A673 (cell line): ENCODE data around the gene ANKRD27.
"Not testable (repeated sequence)": the region's sequence is repeated elsewhere in the genome, so short reads cannot be mapped to it uniquely, and the experiment has no call there.

Experiments
- CTCF ChIP-seq: fragments of 300-800, 200-600 bp; sonication (generic); conservative IDR thresholded peaks from 2 replicates; pipeline ENCODE4 v1.5.1; 2017; ENCODE audit warnings: low read depth, mild to moderate bottlenecking, antibody characterized with exemption, low read length, moderate library complexity, mixed read lengths
- EZH2 ChIP-seq: fragments of 200-600 bp; sonication (generic); IDR thresholded peaks from 2 replicates; pipeline ENCODE4 v1.6.1; 2017; ENCODE audit warnings: borderline replicate concordance, low read depth, mild to moderate bottlenecking, mixed read lengths, antibody characterized with exemption, low read length; ENCODE audit not compliant: poor library complexity, severe bottlenecking

DNA sequence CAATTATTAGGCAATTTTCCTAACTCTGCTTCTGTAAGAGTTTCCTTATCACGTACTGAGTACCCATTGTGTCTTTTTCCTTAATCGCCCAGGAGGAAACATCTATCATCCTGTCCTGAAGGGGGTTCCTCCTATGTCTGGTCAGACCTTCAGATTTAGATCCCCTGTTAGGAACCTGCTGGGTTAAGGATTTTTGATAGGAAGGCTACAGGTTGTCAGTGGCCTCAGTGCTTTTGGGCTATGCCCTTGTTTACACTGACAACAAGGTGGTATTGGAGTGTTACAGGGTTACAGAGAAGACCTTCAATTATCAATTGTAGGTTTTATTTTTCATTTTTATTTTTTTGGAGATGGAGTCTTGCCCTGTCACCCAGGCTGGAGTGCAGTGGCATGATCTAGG lies 19.9 kb upstream of the ANKRD27 start:
- TF ChIP-seq CTCF, EZH2: not testable (repeated sequence)
